T-cell (primary cell): ENCODE data around the gene SCAPER. TPM values are rescaled to one million over a fixed set of nuclear protein-coding genes. Genes with fewer than 3 reads are reported as not detected.

Experiments
- ATAC-seq, 4 experiments: fragments of 200-7000 bp in 3 of 4; fragments of 150-1000 bp in 1 of 4; cut with Tn5 transposase; replicated peaks in 1 of 4; 1 replicate in 3 of 4; 2 replicates in 1 of 4; pipeline ENCODE4 v1.10.0; 2021; ENCODE audit warnings: moderate library complexity in 3 of 4, mild to moderate bottlenecking in 2 of 4, moderate number of reproducible peaks in 1 of 4
- CTCF ChIA-PET, 2 donors: fragments of 300-600 bp; sonication (Branson Sonifier 250); formaldehyde crosslinking; loops; one replicate each; lab custom pipeline; 2022; ENCODE audit warnings: antibody characterized with exemption in 2 of 2; lab: Charles Lee
- POLR2A ChIA-PET, 2 donors: fragments of 300-600 bp; sonication (Branson Sonifier 250); formaldehyde crosslinking; loops; one replicate each; lab custom pipeline; 2022; ENCODE audit warnings: antibody characterized with exemption in 2 of 2; lab: Charles Lee
- DNase-seq, 35 experiments: peaks; one replicate each; pipeline versions ENCODE4 v3.0.0 to v3.0.0-alpha.2; 2013 to 2023
- H3K27ac ChIP-seq: one replicate; pipeline ENCODE4 v1.5.1; 2013; ENCODE audit warnings: low read length
- H3K27me3 ChIP-seq, 2 experiments: replicated peaks in 1 of 2; 1 replicate in 1 of 2; 2 replicates in 1 of 2; pipeline versions ENCODE4 v1.6.1 to v1.7.0; 2013; ENCODE audit warnings: low read length in 1 of 2, mixed read lengths in 1 of 2; ENCODE audit not compliant: control insufficient read depth in 2 of 2, insufficient read depth in 2 of 2; ENCODE audit errors: extremely low read depth in 1 of 2
- H3K36me3 ChIP-seq, 2 donors: 1 replicate in 1 of 2; 2 replicates in 1 of 2; pipeline versions ENCODE4 v1.6.1 to v1.7.0; 2013; ENCODE audit warnings: low read length in 1 of 2; ENCODE audit not compliant: control insufficient read depth in 2 of 2, insufficient read depth in 1 of 2; ENCODE audit errors: extremely low read depth in 1 of 2
- H3K4me1 ChIP-seq, 2 experiments: 1 replicate in 1 of 2; 2 replicates in 1 of 2; pipeline versions ENCODE4 v1.6.1 to v1.7.0; 2013; ENCODE audit warnings: low read length in 2 of 2, mixed read lengths in 1 of 2; ENCODE audit not compliant: insufficient read depth in 2 of 2, control insufficient read depth in 1 of 2; ENCODE audit errors: extremely low read depth in 1 of 2
- H3K4me3 ChIP-seq, 2 donors: 1 replicate in 1 of 2; 2 replicates in 1 of 2; pipeline versions ENCODE4 v1.5.1 to v1.7.0; 2013; ENCODE audit warnings: mild to moderate bottlenecking in 2 of 2, low read length in 1 of 2, moderate library complexity in 1 of 2; ENCODE audit not compliant: control insufficient read depth in 1 of 2; ENCODE audit errors: extremely low read depth in 1 of 2
- H3K9me3 ChIP-seq: 2 replicates; pipeline ENCODE4 v1.7.0; 2013
- H3K27ac Mint-ChIP-seq, 2 donors: one replicate each; pipeline ENCODE4 v1.8.0; 2020 to 2021; ENCODE audit warnings: mild to moderate bottlenecking in 2 of 2, mixed read lengths in 2 of 2
- H3K27me3 Mint-ChIP-seq, 2 donors: one replicate each; pipeline ENCODE4 v1.8.0; 2021 to 2022; ENCODE audit warnings: mixed read lengths in 2 of 2
- H3K36me3 Mint-ChIP-seq: one replicate; pipeline ENCODE4 v1.8.0; 2021; ENCODE audit warnings: mixed read lengths
- H3K4me1 Mint-ChIP-seq, 3 donors: one replicate each; pipeline ENCODE4 v1.8.0; 2020 to 2022; ENCODE audit warnings: mixed read lengths in 3 of 3, mild to moderate bottlenecking in 1 of 3
- H3K4me3 Mint-ChIP-seq, 3 donors: one replicate each; pipeline ENCODE4 v1.8.0; 2020 to 2022; ENCODE audit warnings: mild to moderate bottlenecking in 3 of 3, mixed read lengths in 3 of 3, moderate library complexity in 3 of 3
- H3K9me3 Mint-ChIP-seq, 3 donors: one replicate each; pipeline ENCODE4 v1.8.0; 2020 to 2022; ENCODE audit warnings: mixed read lengths in 3 of 3
- WGBS: methylation state at CpG from one replicate; pipeline ENCODE4 v1.1.5; 2013; ENCODE audit warnings: missing lambda C conversion rate; ENCODE audit not compliant: insufficient coverage; 5-methylcytosine and 5-hydroxymethylcytosine counted together
- total RNA-seq, 35 experiments: library from RNA in 6 of 35; stranded (reverse) in 6 of 35; fragments of 120-200 nt in 1 of 35; gene quantifications; one replicate each; pipeline versions ENCODE4 v1.2.1 to v1.2.4 and lab custom pipeline; 2013 to 2026

The SCAPER gene
- total RNA-seq, 5 donors from 2014 or later (not counting 1 experiment from before 2014, with no cell fraction given): 32.5 to 59.4 (median 44.1) TPM

- DNase-seq (no peak), ATAC-seq (no peak)
- Mint-ChIP-seq H3K4me3 (no peak overlapping the region), H3K4me1 (no peaks in the 10 kb centered on the region), H3K9me3 (peaks cover 0 to 4% (median 4%) of the 10 kb centered on the region in 3 donors), H3K27ac (no peak overlapping the region), H3K36me3 (peaks cover 47% of the 10 kb centered on the region), H3K27me3 (no peaks in the 10 kb centered on the region)
- no peaks in the 10 kb centered on the region for H3K9me3 ChIP-seq
- H3K36me3 ChIP-seq: no peaks in the 10 kb centered on the region
- POLR2A ChIA-PET: no interaction called here
- no peak overlapping the region for H3K27ac ChIP-seq
- 100% methylated on average over 5 of the region's 7 CpGs for WGBS
- no peak overlapping the region for H3K4me3 ChIP-seq
- H3K4me1 ChIP-seq: no peaks in the 10 kb centered on the region
- H3K27me3 ChIP-seq: no peaks in the 10 kb centered on the region
- CTCF ChIA-PET: no interaction called here
These were observed 222.9 kb downstream of the SCAPER start for GRCh38 chr15:76682259-76682658.

DNA sequence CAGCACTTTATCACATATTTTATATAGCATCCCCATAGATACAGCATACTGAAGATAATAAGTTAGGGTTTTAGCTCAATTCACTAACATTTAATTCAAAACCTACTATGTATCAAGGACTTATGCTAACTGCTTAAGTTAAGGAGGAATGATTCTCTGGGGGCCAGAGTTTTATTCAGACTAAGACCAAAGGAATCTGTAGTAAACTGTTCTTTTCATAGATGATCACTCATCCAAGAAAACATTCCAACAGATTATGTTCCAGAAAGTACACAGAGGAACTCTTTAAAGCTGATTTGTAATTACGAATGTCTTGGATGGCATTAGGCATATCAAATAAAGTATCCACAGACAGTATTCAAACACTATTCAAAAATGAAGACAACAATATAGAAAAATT, 226.4 kb downstream of the SCAPER start:
- no peak overlapping the region for H3K27ac Mint-ChIP-seq
- Histone ChIP-seq H3K27ac (no peak overlapping the region), H3K36me3 (no peaks in the 10 kb centered on the region), H3K27me3 (no peaks in the 10 kb centered on the region), H3K4me3 (no peak overlapping the region), H3K9me3 (no peaks in the 10 kb centered on the region), H3K4me1 (no peaks in the 10 kb centered on the region)
- CTCF ChIA-PET: no interaction called here
- H3K4me1 Mint-ChIP-seq: no peaks in the 10 kb centered on the region
- H3K9me3 Mint-ChIP-seq: peaks cover 0 to 4% (median 0%) of the 10 kb centered on the region in 3 donors
- no peaks in the 10 kb centered on the region for H3K27me3 Mint-ChIP-seq
- ATAC-seq (no peak), DNase-seq (no peak)
- no CpG with 5 or more reads among the region's 1 CpG for WGBS
- POLR2A ChIA-PET: no interaction called here
- no peak overlapping the region for H3K4me3 Mint-ChIP-seq
- H3K36me3 Mint-ChIP-seq: peaks cover 32% of the 10 kb centered on the region

DNA sequence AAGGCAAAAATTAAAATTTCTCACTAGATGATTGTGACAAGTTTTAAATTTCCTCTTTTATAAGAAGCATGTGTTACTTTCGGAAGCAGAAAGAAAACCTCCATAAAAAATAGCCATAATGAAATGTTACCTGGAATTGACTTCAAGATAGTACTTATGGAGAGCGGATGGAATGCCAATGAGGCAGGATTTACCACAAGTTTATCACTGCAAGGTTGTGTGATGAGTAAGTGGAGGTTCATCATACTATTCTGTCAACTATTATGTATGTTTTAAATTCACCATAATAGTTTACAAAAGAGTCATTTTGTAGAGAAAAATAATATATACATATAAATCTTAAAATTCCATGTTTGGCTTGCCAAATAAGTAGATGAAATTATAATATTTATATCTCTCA, 230.3 kb downstream of the SCAPER start:
- ChIA-PET POLR2A (no interaction called here), CTCF (no interaction called here)
- Mint-ChIP-seq H3K4me3 (no peak overlapping the region), H3K4me1 (no peaks in the 10 kb centered on the region), H3K27me3 (no peaks in the 10 kb centered on the region), H3K36me3 (peaks cover 13% of the 10 kb centered on the region), H3K27ac (no peak overlapping the region), H3K9me3 (peaks cover 0 to 1% (median 0%) of the 10 kb centered on the region in 3 donors)
- Histone ChIP-seq H3K36me3 (no peaks in the 10 kb centered on the region), H3K9me3 (no peaks in the 10 kb centered on the region), H3K27ac (no peak overlapping the region), H3K4me3 (no peak overlapping the region), H3K27me3 (no peaks in the 10 kb centered on the region), H3K4me1 (no peaks in the 10 kb centered on the region)
- no peak for DNase-seq
- no CpG with 5 or more reads among the region's 2 CpGs for WGBS
- no peak for ATAC-seq

- DNase-seq (no peak), ATAC-seq (no peak)
- POLR2A ChIA-PET: no interaction called here
- no peaks in the 10 kb centered on the region for H3K9me3 ChIP-seq
- H3K36me3 ChIP-seq: peaks cover 0 to 2% of the 10 kb centered on the region in 2 donors
- peaks cover 22% of the 10 kb centered on the region for H3K36me3 Mint-ChIP-seq
- H3K27ac Mint-ChIP-seq: no peak overlapping the region
- 100% methylated on average over 1 of the region's 4 CpGs for WGBS
- no peak overlapping the region for H3K4me3 ChIP-seq
- no peaks in the 10 kb centered on the region for H3K4me1 Mint-ChIP-seq
- H3K27me3 Mint-ChIP-seq: no peaks in the 10 kb centered on the region
- no peaks in the 10 kb centered on the region for H3K4me1 ChIP-seq
- H3K9me3 Mint-ChIP-seq: no peaks in the 10 kb centered on the region
- no peak overlapping the region for H3K4me3 Mint-ChIP-seq
- CTCF ChIA-PET: no interaction called here
- no peaks in the 10 kb centered on the region for H3K27me3 ChIP-seq
- no peak overlapping the region for H3K27ac ChIP-seq
These were observed 235.5 kb downstream of the SCAPER start for GRCh38 chr15:76669521-76670207.

GRCh38 chr15:76668900-76669299, 236.2 kb downstream of the SCAPER start:
- Mint-ChIP-seq H3K4me1 (no peaks in the 10 kb centered on the region), H3K36me3 (peaks cover 27% of the 10 kb centered on the region), H3K27ac (no peak overlapping the region), H3K9me3 (no peaks in the 10 kb centered on the region), H3K4me3 (no peak overlapping the region), H3K27me3 (no peaks in the 10 kb centered on the region)
- Histone ChIP-seq H3K27me3 (no peaks in the 10 kb centered on the region), H3K27ac (no peak overlapping the region), H3K4me1 (no peaks in the 10 kb centered on the region), H3K36me3 (peaks cover 0 to 2% of the 10 kb centered on the region in 2 donors), H3K9me3 (no peaks in the 10 kb centered on the region), H3K4me3 (no peak overlapping the region)
- CTCF ChIA-PET: no interaction called here
- POLR2A ChIA-PET: no interaction called here
- no peak for DNase-seq
- WGBS: no CpG with 5 or more reads among the region's 2 CpGs
- ATAC-seq: no peak

- Mint-ChIP-seq H3K4me1 (no peaks in the 10 kb centered on the region), H3K9me3 (no peaks in the 10 kb centered on the region), H3K4me3 (no peak overlapping the region), H3K27ac (no peak overlapping the region), H3K36me3 (peaks cover 34% of the 10 kb centered on the region), H3K27me3 (no peaks in the 10 kb centered on the region)
- ChIA-PET POLR2A (no interaction called here), CTCF (interaction anchor here in 1 of 2 donors (0.6 kb wide), 1 partner anchor 391 kb away, joined by 3 read pairs; no protein-coding TSS in a partner anchor)
- H3K4me1 ChIP-seq: no peaks in the 10 kb centered on the region
- ATAC-seq: no peak
- no peak overlapping the region for H3K27ac ChIP-seq
- no peaks in the 10 kb centered on the region for H3K9me3 ChIP-seq
- DNase-seq: no peak
- no peaks in the 10 kb centered on the region for H3K27me3 ChIP-seq
- peaks cover 0 to 2% of the 10 kb centered on the region in 2 donors for H3K36me3 ChIP-seq
- H3K4me3 ChIP-seq: no peak overlapping the region
- 83% methylated on average over 1 of the region's 4 CpGs for WGBS
These were observed 237.0 kb downstream of the SCAPER start for GRCh38 chr15:76667943-76668715.
